NCI-H128 (cell line): ENCODE measurements around the gene SLC13A1.

Experiments used
- DNase-seq: peaks from one replicate; lab custom pipeline; 2025; ENCODE audit not compliant: unreplicated experiment; lab: John Stamatoyannopoulos, UW

SLC13A1 gene

DNA sequence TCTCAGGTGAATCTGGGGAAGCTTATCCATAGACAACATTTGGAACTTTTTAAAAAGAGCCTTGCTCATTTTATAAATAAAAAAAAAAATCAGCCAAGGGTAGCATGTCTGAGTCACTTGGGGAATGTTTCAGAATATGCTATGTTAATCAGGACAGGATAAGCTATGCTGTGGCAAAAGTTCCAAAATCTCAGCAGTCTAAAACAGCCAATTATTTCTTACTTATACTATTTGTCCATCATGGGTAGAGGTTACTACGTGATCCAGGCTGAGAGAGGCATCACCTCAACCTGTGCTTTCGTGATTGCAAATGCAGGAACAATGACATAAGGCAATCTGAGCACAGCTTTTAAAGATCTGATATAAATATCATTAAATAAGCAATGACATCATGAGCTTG, 6.5 kb downstream of the SLC13A1 start:
- DNase-seq, result no peak

DNA sequence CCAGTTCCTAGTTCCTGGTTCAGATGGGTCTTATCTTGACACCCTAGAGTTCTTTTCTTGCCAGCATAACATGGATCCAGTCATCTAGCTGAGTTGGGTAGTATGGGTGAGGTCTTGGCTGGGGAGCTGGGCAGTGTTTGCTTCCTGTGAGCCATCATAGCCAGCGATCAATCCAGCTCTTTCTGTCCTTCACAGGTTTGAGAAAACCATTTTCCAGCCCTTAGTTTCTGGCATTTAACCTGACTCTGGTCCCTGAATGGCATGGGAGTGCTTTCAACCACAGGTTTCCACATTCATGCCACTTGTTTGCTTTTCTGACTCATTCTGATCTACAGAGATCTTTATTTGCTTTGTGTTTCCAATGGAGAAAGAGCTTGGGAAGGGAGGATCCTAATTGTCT, 8.6 kb downstream of the SLC13A1 start:
- no peak for DNase-seq

DNA sequence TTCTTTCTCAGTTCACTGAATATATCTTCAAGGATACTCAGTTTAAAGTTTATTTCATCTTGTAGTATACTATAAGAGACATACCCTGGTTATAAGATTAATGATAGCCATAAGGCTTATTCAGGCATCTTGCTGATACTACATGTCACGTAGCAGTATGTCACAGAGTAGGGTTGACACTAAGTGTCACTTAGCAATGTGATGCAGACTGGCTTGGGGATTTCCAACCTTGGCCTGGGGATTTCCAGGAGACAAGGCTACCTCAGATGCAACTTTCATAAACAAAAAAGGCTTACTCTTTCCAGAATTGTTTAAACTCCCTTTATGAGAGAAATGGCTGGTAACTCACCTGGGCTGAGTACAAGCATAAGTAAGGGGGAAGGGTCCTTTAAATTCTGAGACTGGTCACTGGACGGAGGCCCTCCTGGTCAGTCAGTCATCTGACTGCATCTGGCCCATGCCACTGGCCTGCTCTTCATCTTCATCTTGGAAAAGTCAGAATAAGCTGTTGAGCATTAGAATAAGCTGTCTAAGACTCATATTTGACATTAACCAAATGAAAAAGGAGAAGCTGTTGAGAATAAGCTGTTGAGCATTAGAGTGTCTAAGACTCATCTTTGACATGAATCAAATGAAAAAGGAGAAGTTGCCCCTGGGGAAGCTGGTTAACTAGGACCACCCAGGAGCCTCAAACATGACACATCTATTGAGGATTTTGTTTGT, 9.5 kb downstream of the SLC13A1 start:
- DNase-seq, result no peak

DNA sequence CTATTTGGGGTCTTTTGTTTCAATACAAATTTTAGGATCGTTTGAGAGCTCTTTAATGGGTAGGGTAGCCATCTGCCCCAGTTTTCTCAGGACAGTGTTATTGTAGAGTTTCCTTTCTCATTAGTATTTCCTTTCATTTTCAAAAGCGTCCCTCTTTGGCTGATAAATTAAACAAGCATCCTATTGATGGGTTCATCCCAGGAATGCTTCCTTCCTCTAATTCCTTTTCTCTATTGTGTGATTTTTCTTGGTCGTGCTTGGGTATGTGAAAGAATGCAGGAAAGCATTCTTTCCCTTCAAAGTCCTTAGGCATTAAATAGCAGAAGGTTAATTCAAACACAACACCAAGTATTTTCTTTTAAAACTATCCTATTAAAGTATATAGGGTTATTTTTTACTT, 14.0 kb downstream of the SLC13A1 start:
- no peak for DNase-seq

DNA sequence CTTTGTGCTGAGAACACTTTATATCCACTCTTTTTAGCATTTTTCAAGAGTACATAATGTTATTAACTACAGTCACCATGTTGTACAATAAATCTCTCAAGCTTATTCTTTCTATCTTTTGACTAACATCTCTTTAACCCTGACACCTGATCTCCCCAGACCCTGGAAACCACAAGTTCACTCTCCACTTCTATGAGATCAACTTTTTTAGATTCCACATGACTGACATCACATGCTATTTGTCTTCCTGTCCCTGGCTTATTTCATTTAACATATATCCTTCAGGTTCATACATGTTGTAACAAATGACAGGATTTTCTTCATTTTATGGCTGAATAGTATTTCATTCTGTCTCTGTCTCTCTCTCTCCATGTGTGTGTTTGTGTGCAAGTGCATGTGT, 15.5 kb downstream of the SLC13A1 start:
- no peak for DNase-seq

DNA sequence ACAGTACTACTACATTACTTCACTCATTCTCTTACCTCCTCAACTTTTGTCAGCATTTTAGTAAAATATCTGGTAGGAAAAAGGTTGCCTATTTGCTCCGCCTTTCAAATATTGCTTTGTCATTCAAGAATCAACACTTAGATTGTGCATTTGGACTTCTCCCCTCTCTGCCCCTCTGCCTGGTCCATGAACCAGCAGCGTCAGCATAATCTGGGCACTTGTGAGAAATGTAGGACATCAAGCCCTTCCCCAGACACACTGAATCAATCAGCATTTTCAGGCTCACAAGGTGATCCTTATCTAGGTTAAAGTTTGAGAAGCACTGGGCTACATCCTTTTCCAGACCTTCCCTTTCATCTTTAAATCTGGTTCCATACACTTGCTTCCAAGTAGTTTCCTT, 16.3 kb downstream of the SLC13A1 start:
- DNase-seq, result no peak

DNA sequence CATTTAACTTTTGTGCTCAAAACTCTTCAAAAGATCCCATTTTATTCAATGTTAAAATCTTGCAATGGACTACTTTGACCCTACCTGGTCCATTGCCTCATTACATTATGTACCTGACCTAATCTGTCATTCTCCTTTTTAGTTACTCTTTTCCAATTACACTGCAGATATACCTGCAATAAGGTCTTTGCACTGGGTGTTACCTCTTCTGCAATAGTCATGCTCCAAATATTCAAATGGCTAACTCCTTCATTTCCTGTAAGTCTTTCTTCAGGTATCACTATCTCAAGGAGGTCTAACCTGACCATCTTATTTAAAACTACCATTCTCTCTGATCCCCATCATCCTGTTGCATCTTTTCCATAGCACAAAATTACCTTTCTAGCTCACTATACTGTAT, 22.3 kb downstream of the SLC13A1 start:
- DNase-seq, result no peak

DNA sequence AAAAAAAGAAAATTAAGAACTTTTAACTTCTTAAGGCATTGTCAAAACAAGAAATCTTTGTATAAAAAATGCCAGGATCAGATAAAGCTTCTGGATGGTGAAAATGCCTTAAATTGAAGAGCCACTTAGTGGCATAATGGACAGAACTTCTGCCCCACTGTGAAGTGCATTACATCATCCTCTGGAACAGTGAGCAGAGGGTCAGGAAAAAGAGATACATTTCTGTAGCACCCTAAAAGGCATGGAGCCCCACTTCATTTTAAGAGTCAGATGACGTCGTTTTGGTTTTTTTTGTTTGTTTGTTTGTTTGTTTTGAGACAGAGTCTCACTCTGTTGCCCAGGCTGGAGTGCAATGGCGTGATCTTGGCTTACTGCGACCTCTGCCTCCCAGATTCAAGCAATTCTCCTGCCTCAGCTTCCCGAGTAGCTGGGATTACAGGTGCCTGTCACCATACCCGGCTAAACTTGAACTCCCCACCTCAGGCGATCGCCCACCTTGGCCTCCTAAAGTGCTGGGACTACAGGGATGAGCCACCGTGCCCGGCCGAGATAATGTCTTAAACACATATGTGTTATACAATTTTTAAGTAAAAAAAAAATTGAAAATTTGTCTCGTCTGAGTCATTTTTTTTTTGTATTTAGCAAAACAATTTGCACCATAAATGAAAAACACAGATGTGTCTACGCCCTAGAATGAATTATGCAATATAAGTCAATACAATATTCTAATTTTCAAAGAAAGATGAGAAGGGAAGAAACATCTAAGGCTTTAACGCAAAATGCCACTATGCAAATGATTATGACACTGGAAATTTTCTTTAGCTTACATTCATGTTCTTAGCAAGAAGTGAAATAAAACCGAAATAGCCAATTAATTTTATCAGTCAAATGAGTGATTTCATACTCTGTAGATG, 29.2 kb downstream of the SLC13A1 start:
- DNase-seq, result no peak

DNA sequence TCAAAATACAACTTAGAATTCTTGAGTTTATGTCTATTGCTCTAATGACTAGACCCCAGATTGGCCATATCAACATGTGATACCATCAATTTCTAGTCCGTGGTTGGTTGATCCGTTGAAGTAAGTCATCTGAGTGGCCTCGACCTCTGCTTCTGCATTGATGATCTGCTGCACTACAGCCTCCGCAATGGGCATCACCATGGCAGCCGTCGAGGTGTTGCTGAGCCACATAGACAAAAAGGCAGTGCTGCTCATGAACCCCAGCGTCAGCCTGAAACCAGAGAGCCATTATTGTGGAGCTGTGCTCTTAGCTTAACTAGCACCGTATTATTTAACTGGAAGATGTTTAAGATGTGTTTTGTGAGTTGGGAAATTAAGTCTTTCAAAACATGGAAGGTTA, 30.7 kb downstream of the SLC13A1 start:
- no peak for DNase-seq

DNA sequence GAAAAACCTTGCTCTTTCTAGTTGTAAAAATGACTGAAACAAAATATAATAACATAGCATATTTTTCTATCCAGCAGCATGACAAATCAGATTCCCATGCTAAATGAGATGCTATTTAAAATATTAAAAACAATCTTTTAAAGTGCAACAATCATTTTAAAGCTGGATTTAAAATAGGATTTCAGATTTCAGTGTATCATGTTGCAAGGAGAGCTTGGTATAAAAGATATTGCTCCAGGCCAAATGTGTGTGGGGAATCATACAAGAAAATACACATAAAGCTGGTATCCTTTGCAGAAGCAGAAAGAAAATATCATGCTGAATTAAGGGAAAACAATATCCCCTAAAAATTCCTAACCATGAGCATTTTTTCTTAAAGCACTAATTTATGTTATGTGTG, 42.2 kb downstream of the SLC13A1 start:
- no peak for DNase-seq

DNA sequence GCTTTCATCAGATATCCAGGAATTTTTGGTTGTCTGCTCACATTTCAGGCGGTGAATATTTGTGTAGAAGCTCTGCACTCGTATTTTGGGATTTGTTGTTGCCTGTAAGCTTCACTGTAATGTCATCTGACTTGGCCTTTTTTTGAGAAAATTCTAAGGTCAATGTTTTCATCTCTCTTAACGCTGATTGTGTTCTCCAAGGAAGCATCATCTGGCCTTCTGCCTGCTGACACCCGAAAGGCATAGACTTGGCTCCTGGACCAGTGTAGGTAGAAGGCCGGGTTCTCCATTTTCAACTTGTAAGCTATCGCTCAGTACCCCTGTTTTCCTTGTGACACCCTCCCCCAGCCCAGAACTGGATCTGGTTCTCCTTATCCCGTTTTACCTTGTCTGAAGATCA, 44.2 kb downstream of the SLC13A1 start:
- no peak for DNase-seq

DNA sequence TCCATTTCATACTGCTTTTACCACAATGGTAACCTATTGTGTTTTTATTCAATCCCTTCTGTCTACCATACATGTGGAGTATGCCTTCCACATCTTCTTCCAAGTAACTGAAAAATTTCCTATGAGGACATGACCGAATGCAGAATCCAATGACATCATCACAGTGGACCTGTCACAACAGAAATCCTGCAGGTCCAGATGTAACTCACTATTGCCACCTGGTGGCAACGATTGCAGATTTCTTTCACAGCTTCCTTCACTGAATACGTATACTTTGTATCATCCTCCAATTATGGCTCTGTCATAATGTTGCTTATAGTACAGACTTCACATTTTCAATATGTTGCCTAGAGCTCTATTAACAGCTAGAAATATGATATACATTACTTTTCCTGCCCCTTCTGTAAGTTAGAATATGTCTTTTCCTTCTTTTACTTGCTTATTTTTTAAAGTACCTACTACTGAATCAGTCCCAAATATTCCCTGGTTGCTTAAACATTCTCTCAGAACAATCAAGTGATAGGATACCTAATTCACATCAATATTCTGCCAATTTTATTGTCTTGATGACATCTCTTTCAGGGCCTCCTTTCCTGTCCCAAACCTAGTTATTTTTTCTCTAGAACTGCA, 45.4 kb downstream of the SLC13A1 start:
- DNase-seq, result peak; percentile 67

DNA sequence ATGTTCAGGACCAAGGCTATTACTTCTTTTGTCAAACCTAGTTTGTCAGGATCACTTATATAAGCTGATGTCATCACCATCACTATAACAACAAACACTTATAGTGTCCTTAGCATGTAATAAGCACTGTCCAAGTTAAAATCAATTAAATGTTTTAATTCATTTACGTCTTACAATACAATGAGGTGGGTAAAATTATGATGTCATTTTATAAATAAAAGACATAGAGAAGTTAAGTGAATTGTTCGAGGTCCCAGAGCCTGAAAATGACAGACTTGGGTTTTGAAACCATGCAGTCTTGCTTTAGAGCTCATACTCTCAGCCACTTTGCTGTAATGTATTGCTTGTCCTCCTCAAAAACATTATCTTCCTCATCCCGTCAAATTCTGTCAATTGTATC, 48.3 kb downstream of the SLC13A1 start:
- DNase-seq, result no peak

DNA sequence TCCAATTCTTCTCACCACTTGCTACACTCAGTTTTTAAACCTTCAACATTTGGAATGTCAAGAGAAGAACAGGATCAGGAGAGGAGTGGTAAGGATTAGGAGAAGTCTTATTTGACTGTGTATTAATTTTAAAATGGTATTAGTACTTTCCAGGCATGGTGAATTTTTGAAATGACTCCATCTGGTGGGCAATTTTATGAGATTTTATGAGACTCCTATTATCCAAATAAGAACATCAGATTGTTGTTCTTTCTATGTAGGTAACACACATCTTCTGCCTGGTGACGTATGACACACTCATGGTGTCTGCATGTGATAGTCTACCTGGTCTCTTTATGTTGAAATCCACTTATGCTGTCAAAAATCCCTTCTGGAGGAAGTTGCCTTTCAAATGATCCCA, 51.0 kb downstream of the SLC13A1 start:
- DNase-seq, result no peak

DNA sequence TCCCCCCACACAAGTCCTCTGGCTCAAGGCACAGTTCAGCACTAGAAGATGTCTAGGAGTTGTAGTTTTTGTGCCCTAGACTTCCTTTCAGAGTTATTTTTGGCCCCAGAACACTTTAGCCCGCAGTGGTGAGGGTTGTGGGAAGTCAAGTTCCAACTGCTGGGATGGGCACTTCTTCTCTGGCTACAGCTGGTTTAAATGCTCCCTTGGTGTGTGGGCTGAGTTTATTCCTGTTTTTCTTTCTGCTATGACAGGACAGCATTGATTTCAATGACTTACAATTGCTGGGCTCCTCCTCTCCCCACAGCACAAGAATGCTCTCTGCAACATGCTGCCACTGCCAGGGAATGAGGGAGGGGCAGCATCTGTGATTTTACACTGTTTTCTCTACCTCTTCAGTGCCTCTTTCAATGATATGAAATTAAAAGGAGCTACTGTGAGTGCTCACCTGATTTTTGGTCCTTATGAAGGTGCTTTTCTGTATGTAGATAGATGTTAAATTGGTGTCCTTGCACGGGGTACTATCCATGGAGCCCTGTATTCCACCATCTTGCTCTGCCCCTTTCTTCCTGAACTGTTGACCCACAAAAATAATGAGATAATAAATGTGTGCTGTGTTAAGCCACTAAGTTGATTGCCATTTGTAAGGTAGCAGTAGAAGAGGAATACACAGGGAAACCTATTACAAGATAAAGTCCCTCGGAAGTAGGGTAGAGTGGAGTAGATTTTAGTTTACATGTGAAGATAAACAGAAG, 56.3 kb downstream of the SLC13A1 start:
- DNase-seq, result no peak

DNA sequence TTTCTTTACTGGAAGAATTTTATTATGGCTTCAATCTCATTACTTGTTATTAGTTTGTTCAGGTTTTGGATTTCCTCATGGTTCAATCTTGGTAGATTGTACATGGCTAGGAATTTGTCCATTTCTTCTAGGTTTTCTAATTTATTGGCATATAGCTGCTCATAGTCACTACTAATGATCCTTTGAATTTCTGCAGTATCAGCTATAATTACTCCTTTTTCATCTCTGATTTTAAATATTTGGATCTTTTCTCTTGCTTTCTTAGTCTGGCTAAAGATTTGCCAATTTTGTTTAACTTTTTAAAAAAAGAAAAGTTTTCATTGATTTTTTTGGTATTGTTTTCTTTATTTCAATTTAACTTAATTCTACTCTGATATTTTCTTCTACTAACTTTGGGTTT, 59.2 kb downstream of the SLC13A1 start:
- DNase-seq, result no peak

DNA sequence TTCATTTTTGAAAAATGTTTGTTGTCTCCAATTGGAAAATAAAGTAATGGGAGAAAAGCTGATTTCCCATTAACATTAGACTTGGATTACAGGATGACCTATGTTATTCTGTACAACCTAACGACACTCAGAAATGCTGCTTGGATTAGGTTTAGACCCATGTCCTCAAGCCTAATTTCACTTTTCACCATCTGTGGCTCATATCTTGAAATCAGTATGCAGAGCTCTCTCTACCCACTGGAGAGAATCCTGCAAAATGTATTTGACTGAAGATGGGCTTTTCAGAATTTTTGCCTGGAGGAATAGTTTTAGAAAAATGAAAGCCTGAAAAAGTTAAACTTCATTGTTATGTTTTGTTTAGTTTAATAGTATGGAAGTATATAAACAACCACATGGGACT, 63.8 kb downstream of the SLC13A1 start:
- no peak for DNase-seq

DNA sequence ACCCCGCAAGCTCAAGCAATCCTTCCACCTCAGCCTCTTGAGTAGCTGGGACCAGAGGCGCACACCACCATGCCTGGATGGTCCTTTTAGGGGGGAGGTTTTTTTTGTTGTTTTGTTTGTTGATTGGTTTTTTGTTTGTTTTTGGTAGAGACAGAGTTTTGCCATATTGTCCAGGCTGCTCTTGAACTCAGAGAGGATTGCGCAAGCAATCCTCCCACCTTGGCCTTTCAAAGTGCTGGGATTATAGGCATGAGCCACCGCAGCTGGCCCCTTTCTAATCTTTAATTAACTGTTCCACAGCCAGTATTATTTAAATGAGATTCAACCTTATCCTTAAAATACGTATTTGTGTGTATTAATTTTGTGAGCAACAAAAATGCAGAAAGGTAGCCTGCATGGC, 65.8 kb downstream of the SLC13A1 start:
- DNase-seq, result no peak

DNA sequence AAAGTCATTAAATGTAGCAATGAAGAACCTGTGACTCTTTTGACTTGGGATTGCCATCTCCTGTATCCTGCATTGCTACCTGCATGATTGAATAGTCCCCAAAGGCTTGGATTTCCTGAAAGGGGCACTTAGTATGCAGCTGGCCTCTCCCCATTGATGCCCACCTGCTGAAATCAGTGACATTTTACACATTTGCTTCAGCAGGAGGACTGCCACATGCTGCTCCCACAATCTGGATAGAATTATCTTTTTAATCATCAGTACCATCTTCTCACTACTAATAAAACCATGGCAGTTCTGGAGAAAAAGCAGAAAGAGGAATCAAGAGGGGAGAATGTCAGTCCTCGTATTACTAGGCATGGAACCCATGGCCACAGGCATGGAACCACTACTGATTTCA, 67.8 kb downstream of the SLC13A1 start:
- DNase-seq, result no peak

DNA sequence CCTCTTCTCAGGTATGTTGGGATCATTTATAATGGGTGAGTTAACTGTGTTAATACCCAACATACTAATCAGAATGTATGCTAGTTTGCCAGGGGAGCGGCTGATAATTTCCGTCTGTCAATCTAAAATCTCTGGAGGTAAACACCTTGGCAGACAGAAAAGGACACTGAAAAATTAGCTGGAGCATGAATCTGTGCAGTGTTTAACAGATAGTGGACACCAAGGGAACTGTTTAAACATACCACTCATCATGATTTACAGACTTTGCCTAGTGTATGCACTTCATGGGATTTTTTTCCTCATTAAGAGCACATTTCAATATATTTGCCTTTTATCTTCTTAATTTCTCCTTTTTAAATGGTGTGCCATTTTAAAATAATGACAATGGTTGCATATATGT, 68.2 kb downstream of the SLC13A1 start:
- DNase-seq, result no peak

DNA sequence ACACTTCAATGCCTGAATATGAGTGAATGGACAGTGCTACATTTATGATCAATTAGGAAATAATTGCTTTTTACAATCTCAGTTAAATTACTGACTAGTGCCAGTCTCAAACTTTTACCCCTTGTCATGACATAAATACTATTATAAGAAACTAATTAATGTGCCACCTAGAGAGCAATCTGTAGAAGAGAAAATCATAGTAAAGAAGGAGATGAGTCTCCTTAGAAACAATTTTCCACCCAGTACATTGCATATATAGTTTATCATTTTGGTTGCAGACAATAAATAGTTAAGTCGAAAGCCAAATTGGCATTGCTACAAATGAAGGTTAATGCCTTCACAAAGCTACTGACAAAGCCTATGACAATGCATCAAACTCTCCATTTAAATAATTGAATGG, 68.6 kb downstream of the SLC13A1 start:
- DNase-seq, result no peak
